Activated naive CD8-positive, alpha-beta T cell treated with anti-CD3 and anti-CD28 coated beads, Interleukin-2, amount 50 U/mL, for 24 hours (primary cell): Measurements from ENCODE around the gene CDH13.

ENCODE experiments used
- ATAC-seq: fragments of 150-1000 bp; cut with Tn5 transposase; one replicate; pipeline ENCODE4 v1.10.0; 2021
- DNase-seq: peaks from one replicate; pipeline ENCODE4 v3.0.0; 2021
- H3K27ac Mint-ChIP-seq: one replicate; pipeline ENCODE4 v1.8.0; 2021; ENCODE audit warnings: mild to moderate bottlenecking, mixed read lengths
- H3K27me3 Mint-ChIP-seq: one replicate; pipeline ENCODE4 v1.8.0; 2021; ENCODE audit warnings: mixed read lengths
- H3K36me3 Mint-ChIP-seq: one replicate; pipeline ENCODE4 v1.8.0; 2021; ENCODE audit warnings: low read depth, mixed read lengths
- H3K4me1 Mint-ChIP-seq: one replicate; pipeline ENCODE4 v1.8.0; 2021; ENCODE audit warnings: mixed read lengths
- H3K4me3 Mint-ChIP-seq: one replicate; pipeline ENCODE4 v1.8.0; 2021; ENCODE audit warnings: mild to moderate bottlenecking, moderate library complexity, mixed read lengths
- H3K9me3 Mint-ChIP-seq: one replicate; pipeline ENCODE4 v1.8.0; 2021; ENCODE audit warnings: mixed read lengths

CDH13 gene

DNA sequence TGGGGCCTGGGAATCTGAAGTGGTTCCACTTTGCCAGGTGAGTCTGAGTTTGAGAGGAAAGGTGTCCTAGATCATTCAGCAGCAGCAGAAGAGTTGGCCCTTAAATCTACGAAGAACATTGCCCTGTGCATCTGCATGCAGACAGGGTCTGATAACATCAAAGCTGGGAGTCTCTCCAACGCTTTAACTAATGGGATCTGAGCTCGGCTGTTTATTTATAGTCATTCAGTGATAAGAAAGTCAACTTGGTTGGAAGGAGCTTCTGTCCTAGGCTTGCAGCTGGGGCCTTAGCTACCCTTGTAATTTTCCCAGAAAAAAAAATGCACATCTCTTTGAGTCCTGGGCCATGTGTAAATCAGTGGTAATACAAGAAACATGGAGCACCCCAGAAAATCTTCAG, 763.0 kb downstream of the CDH13 start:
- Mint-ChIP-seq H3K36me3 (no peaks in the 10 kb centered on the region), H3K9me3 (peaks cover 15% of the 10 kb centered on the region), H3K27me3 (no peaks in the 10 kb centered on the region), H3K27ac (no peak overlapping the region), H3K4me1 (no peaks in the 10 kb centered on the region), H3K4me3 (no peak overlapping the region)
- DNase-seq (no peak), ATAC-seq (no peak)

DNA sequence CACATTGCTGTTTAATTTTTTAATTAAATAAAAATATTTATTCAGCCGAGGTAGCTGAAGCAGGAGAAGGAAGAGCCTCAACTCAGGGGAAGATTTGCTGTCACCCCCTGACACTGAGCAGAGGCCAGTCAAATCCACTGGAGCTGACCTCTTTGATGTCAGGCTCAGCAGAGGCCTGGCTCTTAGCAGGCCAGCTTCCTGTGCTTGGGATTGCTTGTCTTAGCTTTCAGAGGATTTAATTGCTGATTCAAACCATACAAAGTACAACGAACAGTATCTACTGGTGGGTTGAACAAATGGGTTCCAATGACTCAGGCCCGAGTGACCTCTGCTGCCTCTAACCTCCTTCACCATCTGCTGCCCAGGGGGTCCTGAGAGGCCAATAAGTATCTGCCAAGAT, 764.0 kb downstream of the CDH13 start:
- Mint-ChIP-seq H3K4me3 (no peak overlapping the region), H3K36me3 (no peaks in the 10 kb centered on the region), H3K27ac (no peak overlapping the region), H3K4me1 (no peaks in the 10 kb centered on the region), H3K9me3 (peaks cover 19% of the 10 kb centered on the region), H3K27me3 (no peaks in the 10 kb centered on the region)
- no peak for ATAC-seq
- no peak for DNase-seq

DNA sequence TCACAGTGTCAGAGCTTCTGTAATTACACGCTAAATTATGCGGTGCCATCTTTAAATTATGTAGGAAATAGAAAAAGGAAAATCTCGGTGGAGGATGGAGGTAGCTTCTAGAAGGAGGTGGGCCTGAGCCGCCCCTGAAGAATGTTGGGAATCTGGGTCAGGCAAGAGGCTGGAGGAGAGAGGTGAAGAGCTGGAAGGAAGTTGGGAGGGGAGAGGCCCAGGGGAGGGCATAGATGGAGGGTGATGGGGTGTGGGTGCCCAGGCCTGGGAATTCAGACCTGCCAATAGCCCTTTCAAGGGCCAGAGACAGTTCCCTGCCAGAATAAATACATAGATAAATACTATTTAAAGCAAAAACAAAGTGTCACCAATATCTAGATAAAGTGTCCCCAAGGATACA, 766.0 kb downstream of the CDH13 start:
- Mint-ChIP-seq H3K36me3 (no peaks in the 10 kb centered on the region), H3K4me1 (no peaks in the 10 kb centered on the region), H3K4me3 (no peak overlapping the region), H3K9me3 (peaks cover 22% of the 10 kb centered on the region), H3K27me3 (no peaks in the 10 kb centered on the region), H3K27ac (no peak overlapping the region)
- no peak for ATAC-seq
- no peak for DNase-seq

DNA sequence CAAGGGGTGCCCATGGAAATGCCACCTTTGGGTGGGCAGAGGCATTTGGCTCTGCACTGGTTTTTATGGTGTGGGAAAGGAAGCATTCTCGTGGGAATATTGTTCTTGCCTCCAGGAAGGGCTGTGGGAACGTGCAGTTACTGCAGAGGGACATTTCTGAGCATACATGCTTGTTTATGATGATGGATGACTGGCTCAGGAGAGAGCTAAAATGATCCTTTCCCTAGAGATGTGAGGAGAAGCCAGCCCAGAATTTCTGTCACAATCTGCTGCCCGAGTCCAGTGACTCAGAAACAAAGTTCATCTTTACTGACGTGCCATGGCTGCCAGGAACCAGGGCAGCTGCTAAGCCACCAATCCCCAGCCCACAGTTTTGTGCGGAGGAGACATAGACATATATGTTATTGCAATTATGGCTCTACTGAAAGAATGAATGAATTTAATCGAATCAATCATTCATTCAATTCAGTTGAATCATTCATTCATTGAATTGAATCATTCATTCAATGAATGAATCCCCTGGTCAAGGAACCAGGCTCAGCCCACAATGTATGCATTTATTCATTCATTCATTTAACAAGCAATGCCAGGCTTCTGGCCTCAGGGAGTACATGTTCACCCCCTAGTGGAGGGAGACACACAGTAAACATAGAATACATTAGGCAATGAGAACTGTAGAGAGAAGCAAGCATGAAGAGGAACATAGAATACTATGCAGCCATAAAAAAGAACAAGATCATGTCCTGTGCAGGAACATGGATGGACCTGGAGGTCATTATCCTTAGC, 766.6 kb downstream of the CDH13 start:
- DNase-seq (no peak), ATAC-seq (no peak)
- no peaks in the 10 kb centered on the region for H3K4me1 Mint-ChIP-seq
- H3K9me3 Mint-ChIP-seq = peaks cover 22% of the 10 kb centered on the region
- no peaks in the 10 kb centered on the region for H3K27me3 Mint-ChIP-seq
- no peaks in the 10 kb centered on the region for H3K36me3 Mint-ChIP-seq
- no peak overlapping the region for H3K27ac Mint-ChIP-seq
- no peak overlapping the region for H3K4me3 Mint-ChIP-seq

DNA sequence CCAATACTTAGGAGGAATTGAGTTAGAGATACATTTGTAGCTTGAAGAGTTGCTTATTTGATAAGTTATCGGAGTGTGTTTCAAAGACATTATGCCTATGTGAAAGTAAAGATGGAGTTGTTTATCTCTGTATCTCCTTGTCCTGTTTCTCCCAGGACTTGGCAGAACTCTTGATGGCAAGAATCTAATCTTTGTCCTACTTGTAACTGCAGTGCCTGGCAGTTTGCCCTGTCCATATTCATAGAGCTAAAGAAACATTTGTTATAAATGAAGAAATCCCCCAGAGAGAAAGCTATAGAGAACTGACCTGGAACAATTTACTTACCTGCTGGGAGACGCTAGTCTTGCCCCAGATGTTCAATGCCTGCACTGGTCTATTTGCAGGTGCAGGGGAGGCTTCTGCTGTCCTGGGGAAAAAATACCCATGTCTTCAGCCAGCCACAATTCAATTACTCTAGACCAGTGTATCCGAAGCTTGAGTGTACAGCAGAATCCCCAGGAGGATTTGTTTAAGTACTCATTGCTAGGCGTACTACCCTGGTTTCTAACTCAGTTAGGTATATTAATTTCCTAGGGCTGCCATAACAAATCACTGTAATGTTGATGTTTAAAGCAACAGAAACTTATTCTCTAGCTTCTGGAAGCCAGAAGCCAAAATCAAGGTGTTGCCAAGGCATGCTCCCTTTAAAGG, 771.0 kb downstream of the CDH13 start:
- Mint-ChIP-seq H3K27me3 (no peaks in the 10 kb centered on the region), H3K9me3 (peaks cover 29% of the 10 kb centered on the region), H3K4me1 (no peaks in the 10 kb centered on the region), H3K27ac (no peak overlapping the region), H3K36me3 (no peaks in the 10 kb centered on the region), H3K4me3 (no peak overlapping the region)
- DNase-seq (no peak), ATAC-seq (no peak)

DNA sequence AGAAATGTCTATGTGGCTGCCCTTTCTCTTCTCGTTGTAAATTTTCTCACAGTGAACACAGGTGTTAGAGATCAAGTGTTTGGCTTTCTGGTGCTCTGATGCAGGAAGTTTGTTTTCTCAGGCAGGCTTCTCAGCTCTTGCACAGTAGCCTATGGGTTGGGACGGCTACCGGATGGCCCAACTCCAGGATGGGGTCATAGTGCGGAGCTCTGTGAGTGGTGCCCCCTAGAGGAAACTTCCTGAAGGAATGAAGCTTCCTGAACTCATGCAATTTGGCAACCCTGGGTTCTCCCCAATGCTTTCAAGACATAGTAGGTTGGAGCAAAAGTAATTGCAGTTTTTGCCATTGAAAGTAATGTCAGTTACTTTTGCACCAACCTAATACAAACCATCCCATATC, 773.5 kb downstream of the CDH13 start:
- Mint-ChIP-seq H3K27ac (no peak overlapping the region), H3K4me3 (no peak overlapping the region), H3K36me3 (no peaks in the 10 kb centered on the region), H3K27me3 (no peaks in the 10 kb centered on the region), H3K4me1 (no peaks in the 10 kb centered on the region), H3K9me3 (peaks cover 14% of the 10 kb centered on the region)
- ATAC-seq = no peak
- no peak for DNase-seq

DNA sequence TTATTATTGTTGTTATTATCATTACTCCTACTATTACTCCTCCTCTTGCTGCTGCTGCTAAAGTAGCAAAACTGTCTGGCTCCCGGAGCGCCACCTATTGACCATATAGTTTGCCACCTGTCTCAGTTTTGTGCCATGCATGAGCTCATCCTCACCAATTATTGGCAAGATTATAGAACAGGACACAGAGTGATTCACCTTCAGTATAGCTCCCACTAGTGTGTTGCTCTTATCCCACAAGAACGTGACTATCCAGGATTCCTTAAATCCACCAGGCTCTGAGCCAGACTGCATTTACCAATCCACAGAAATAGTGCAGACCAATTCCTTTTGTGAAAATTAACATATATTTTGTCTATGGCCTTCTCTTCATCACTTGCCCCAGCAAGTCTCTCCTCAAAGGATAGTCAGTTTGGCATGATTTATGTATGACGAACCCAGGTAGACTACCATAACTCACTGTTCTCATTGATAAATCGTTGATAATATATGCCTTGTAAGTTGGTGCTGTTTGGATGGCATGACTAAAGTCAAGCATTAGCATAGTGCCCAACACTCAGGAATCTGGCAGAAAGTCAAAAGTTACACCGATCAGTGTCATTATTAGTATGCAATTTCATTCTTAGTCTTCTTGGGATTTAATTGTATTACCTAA, 775.5 kb downstream of the CDH13 start:
- Mint-ChIP-seq H3K27me3 (no peaks in the 10 kb centered on the region), H3K4me3 (no peak overlapping the region), H3K4me1 (no peaks in the 10 kb centered on the region), H3K36me3 (no peaks in the 10 kb centered on the region), H3K9me3 (peaks cover 7% of the 10 kb centered on the region), H3K27ac (no peak overlapping the region)
- DNase-seq = no peak
- no peak for ATAC-seq

DNA sequence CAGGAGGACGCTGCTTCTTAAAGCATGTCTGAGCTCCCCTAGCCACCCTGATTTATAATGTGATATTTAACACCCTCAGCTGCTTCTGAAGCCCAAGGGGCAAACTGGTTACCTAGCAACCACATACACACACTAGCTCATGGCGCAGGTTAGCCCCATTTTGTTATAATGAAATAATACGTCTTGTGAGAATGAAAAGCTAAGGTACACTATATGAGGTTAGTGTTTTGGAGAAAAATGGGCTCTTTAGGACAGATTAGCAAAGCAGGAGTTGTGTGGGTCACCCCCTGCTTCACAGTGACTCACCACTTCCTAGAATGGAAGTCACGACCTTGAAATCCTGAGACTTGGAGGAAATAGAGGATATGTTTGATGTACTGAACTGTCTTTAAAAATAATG, 776.2 kb downstream of the CDH13 start:
- H3K9me3 Mint-ChIP-seq = peaks cover 7% of the 10 kb centered on the region
- DNase-seq = no peak

DNA sequence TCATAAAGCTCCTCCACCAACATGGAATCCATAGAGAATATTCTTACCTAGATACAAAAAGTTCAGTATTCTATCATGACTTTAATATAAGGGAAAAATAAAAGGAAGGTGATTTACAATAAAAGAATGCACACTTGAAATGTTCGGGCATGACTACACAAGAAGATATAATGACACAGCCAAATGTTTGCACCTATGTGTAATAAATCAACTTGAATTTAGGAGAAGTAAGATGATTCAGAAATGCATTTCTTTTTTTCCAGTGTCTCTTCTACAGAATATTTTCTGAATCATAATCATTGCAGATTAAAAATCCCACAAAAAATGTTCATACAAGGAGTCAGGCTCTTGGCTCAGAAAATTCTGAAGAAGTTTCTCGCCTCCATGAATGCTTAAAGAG, 777.0 kb downstream of the CDH13 start:
- H3K4me3 Mint-ChIP-seq = no peak overlapping the region
- peaks cover 7% of the 10 kb centered on the region for H3K9me3 Mint-ChIP-seq
- H3K36me3 Mint-ChIP-seq = no peaks in the 10 kb centered on the region
- no peaks in the 10 kb centered on the region for H3K4me1 Mint-ChIP-seq
- DNase-seq (no peak), ATAC-seq (no peak)
- no peaks in the 10 kb centered on the region for H3K27me3 Mint-ChIP-seq
- no peak overlapping the region for H3K27ac Mint-ChIP-seq

More for the DNA sequence above, 776.2 kb downstream of the CDH13 start:
- Mint-ChIP-seq H3K27me3 (no peaks in the 10 kb centered on the region), H3K27ac (no peak overlapping the region), H3K4me3 (no peak overlapping the region), H3K4me1 (no peaks in the 10 kb centered on the region), H3K36me3 (no peaks in the 10 kb centered on the region)
- no peak for ATAC-seq

DNA sequence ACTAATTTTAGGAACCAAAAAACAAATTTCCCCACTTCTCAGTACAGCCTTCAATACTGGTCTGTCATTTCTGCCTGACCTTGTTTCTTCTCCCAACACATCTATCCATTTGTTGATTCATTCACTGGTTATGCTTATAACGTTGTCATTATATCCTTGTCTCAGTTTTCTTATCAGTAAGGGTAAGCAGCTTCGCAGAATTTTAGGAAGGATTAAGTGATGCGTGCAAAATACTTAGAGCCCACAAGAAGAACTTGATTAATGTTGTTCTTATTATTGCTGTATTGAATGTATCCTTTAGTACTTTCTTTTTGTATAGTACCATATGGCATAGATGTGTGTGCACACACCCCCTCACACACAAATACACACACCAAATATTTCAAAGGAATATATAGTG, 777.5 kb downstream of the CDH13 start:
- DNase-seq = no peak
- Mint-ChIP-seq H3K36me3 (no peaks in the 10 kb centered on the region), H3K9me3 (peaks cover 7% of the 10 kb centered on the region), H3K4me3 (no peak overlapping the region), H3K4me1 (no peaks in the 10 kb centered on the region), H3K27ac (no peak overlapping the region), H3K27me3 (no peaks in the 10 kb centered on the region)
- no peak for ATAC-seq

DNA sequence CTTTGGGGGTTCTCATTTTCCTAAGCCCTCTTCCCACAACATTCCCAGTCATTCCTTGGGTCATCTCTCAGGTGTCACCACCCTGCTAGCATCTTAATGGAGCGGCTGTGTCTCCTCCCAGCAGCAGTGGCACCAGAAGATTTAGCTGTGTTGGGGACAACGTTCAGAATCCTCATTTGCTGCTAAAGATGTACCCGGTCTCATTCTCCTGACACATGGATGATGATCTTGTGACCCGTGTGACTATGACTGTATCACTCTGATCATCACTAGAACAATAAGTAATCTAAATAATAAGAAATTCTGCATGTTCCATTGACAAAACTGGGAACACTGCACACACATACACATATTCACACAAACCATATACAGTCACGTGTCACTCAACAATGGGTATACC, 781.2 kb downstream of the CDH13 start:
- no peak overlapping the region for H3K4me3 Mint-ChIP-seq
- H3K9me3 Mint-ChIP-seq = no peaks in the 10 kb centered on the region
- H3K4me1 Mint-ChIP-seq = no peaks in the 10 kb centered on the region
- ATAC-seq (no peak), DNase-seq (no peak)
- no peaks in the 10 kb centered on the region for H3K36me3 Mint-ChIP-seq
- H3K27me3 Mint-ChIP-seq = no peaks in the 10 kb centered on the region
- H3K27ac Mint-ChIP-seq = no peak overlapping the region

DNA sequence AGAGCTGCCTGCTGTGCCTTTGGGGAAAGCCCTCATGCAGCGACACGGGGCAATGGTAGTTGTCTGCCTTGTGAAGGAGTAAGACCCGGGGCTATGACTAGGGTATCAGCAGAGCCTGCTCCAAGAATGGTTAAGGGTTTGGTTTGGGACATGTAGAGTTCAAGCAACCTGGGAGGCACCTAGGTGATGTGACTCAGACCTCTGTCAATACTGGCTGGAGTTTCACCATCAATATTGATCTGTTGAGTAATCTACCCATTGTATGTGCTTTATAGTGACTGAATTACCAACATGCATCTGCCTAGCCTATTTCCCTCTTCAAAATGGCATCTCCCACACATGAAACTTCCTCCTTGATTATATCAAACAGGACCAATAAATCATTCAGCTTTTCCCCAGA, 782.6 kb downstream of the CDH13 start:
- Mint-ChIP-seq H3K4me3 (no peak overlapping the region), H3K27me3 (peaks cover 2% of the 10 kb centered on the region)
- ATAC-seq = no peak

DNA sequence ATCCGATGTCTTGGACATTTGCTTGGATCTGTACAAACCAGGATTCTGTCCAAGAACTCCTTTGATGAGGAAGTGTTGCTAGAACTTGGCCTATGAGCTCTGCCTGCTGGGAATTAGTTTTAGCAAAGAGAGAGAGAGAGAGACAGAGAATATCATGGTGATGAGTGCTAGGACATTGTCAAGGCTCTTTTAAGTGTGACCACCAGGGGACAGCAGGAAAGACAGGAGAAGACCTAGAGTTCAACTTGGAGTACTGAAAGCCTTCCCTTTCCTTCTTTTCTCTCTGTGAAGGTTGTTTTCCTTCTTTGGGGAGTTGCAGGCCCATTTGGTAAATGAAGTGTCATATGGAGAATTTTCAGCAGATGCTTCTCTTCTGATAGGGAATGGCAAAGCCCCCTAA, 791.8 kb downstream of the CDH13 start:
- no peaks in the 10 kb centered on the region for H3K4me1 Mint-ChIP-seq
- peaks cover 4% of the 10 kb centered on the region for H3K27me3 Mint-ChIP-seq
- ATAC-seq (no peak), DNase-seq (no peak)
- no peak overlapping the region for H3K4me3 Mint-ChIP-seq
- peaks cover 10% of the 10 kb centered on the region for H3K9me3 Mint-ChIP-seq
- no peaks in the 10 kb centered on the region for H3K36me3 Mint-ChIP-seq
- no peak overlapping the region for H3K27ac Mint-ChIP-seq

More for the DNA sequence above, 782.6 kb downstream of the CDH13 start:
- no peaks in the 10 kb centered on the region for H3K4me1 Mint-ChIP-seq
- no peaks in the 10 kb centered on the region for H3K36me3 Mint-ChIP-seq
- H3K27ac Mint-ChIP-seq = no peak overlapping the region
- H3K9me3 Mint-ChIP-seq = no peaks in the 10 kb centered on the region
- DNase-seq = no peak

DNA sequence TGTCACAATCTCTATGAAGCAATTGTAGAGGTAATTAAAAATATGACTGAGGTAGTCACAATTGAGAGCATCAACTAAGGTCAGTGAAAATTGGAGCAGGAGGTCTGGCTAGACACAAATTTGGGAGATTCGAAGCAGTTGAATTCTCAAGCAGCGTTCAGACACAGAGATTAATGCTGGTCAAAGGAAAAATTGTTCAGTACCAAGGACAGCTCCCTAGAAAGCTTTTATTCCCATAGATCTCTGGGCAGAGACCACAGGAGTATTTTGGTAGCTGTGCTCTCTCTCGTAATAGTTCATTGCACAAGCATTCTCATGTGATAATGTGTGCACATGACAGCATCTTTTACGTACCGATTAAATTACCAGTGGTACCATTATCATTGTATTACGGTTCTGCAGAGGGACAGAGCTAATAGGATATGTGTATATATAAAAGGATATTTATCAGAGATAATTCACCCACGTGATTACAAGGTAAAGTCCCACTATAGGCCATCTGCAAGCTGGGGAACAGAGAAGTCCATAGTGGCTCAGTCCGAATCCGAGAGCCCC, 793.5 kb downstream of the CDH13 start:
- no peak overlapping the region for H3K27ac Mint-ChIP-seq
- ATAC-seq = no peak
- no peak for DNase-seq
- H3K4me3 Mint-ChIP-seq = no peak overlapping the region
- peaks cover 3% of the 10 kb centered on the region for H3K27me3 Mint-ChIP-seq
- H3K36me3 Mint-ChIP-seq = no peaks in the 10 kb centered on the region
- H3K4me1 Mint-ChIP-seq = no peaks in the 10 kb centered on the region
- peaks cover 10% of the 10 kb centered on the region for H3K9me3 Mint-ChIP-seq

DNA sequence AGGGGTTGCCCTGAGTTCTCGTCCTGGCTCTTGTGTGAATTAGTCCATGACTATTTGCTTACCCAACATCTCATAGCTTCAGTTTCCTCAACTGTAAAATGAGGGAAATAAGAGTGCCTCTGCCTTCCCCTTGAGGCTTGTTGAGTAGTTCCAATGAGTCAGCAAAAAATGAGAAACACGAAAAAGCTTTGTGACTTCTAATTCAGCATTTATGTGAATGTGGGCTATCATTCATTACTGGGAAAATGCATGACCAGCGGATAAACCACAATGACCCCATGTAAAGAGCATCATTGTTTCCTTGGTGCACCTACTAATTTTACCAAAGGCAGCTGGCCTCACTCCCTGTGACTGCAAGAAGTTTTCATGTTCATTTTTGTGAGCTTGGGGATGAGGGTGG, 806.4 kb downstream of the CDH13 start:
- no peak for DNase-seq
- H3K27ac Mint-ChIP-seq = no peak overlapping the region
- H3K36me3 Mint-ChIP-seq = no peaks in the 10 kb centered on the region

More for the DNA sequence above, 806.4 kb downstream of the CDH13 start:
- H3K4me3 Mint-ChIP-seq = no peak overlapping the region
- ATAC-seq = no peak
- no peaks in the 10 kb centered on the region for H3K27me3 Mint-ChIP-seq
- no peaks in the 10 kb centered on the region for H3K4me1 Mint-ChIP-seq
- peaks cover 4% of the 10 kb centered on the region for H3K9me3 Mint-ChIP-seq
